Colonic mucosa (tissue), 4 donors: ENCODE data around the gene MTSS2. TPM values are rescaled to one million over a fixed set of nuclear protein-coding genes. Genes with fewer than 3 reads are reported as not detected.
A peak's percentile ranks its signal among the peaks of the same experiment; 100 is the strongest.

ENCODE experiments used
- DNase-seq: peaks from one replicate; pipeline ENCODE4 v3.0.0-alpha.2; 2020
- H3K27ac ChIP-seq: fragments of 200-600 bp; one replicate; pipeline ENCODE4 v1.8.0; 2021
- H3K27me3 ChIP-seq: fragments of 200-600 bp; one replicate; pipeline ENCODE4 v1.8.0; 2021
- H3K36me3 ChIP-seq: fragments of 200-600 bp; one replicate; pipeline ENCODE4 v1.8.0; 2021
- H3K4me1 ChIP-seq: fragments of 200-600 bp; one replicate; pipeline ENCODE4 v1.8.0; 2021; ENCODE audit warnings: mild to moderate bottlenecking
- H3K4me3 ChIP-seq: fragments of 200-600 bp; one replicate; pipeline ENCODE4 v1.8.0; 2021
- H3K9ac ChIP-seq, 2 donors: one replicate each; pipeline ENCODE4 v1.7.0; 2013; ENCODE audit warnings: control low read depth in 2 of 2, low read depth in 2 of 2, low read length in 2 of 2
- H3K9me3 ChIP-seq: fragments of 200-600 bp; one replicate; pipeline ENCODE4 v1.8.0; 2021
- CTCF ChIP-seq: fragments of 200-600 bp; IDR thresholded peaks from one replicate; pipeline ENCODE4 v1.8.0; 2022; ENCODE audit warnings: antibody characterized with exemption, mild to moderate bottlenecking
- intact Hi-C: fragments of 100-400 bp; cut with DNase I; formaldehyde crosslinking; loops from one replicate; pipeline ENCODE4 v1.14.1; 2022
- total RNA-seq, 2 donors: library from RNA; stranded (reverse); fragmentation: NEBNext Ultra II Directional in 1 of 2; extraction: Animal tissue kit (Norgen Biotek cat#: 25700) in 1 of 2; gene quantifications; one replicate each; pipeline ENCODE4 v1.2.1, GENCODE V29; 2021
- donor health status: healthy.
- donor health status: DM: no; HTN: no; CAD: no.
- donor health status: DM: no; HTN: no; CAD: no.

Gene MTSS2
- total RNA-seq, 2 donors from 2014 or later: 15.5 to 25.3 TPM

GRCh38 chr16:70692873-70693671, 7.2 kb upstream of the MTSS2 start:
- peak overlapping the region; percentile 74 for H3K27ac ChIP-seq
- peak overlapping the region in 1 of 2 donors; percentile 19 for H3K9ac ChIP-seq
- no peaks in the 10 kb centered on the region for H3K27me3 ChIP-seq
- no peak for TF ChIP-seq CTCF
- H3K36me3 ChIP-seq: no peaks in the 10 kb centered on the region
- no peak for DNase-seq
- H3K4me3 ChIP-seq: no peak overlapping the region
- peaks cover 31% of the 10 kb centered on the region for H3K4me1 ChIP-seq
- H3K9me3 ChIP-seq: no peaks in the 10 kb centered on the region
- intact Hi-C loops: no loop called here

GRCh38 chr16:70692130-70692872, 6.4 kb upstream of the MTSS2 start:
- intact Hi-C loops: no loop called here

GRCh38 chr16:70691223-70692129, 5.6 kb upstream of the MTSS2 start:
- no peak for TF ChIP-seq CTCF
- Histone ChIP-seq H3K4me1 (peaks cover 31% of the 10 kb centered on the region), H3K9ac (peak overlapping the region; percentile 48 to 61), H3K9me3 (no peaks in the 10 kb centered on the region), H3K27ac (peak overlapping the region; percentile 74), H3K4me3 (no peak overlapping the region), H3K36me3 (no peaks in the 10 kb centered on the region), H3K27me3 (no peaks in the 10 kb centered on the region)
- peak; percentile 58 for DNase-seq
- intact Hi-C loops: no loop called here

More at GRCh38 chr16:70692130-70692872, 6.4 kb upstream of the MTSS2 start:
- H3K4me3 ChIP-seq: no peak overlapping the region
- peaks cover 31% of the 10 kb centered on the region for H3K4me1 ChIP-seq
- no peaks in the 10 kb centered on the region for H3K9me3 ChIP-seq
- H3K27ac ChIP-seq: peak overlapping the region; percentile 74
- no peak for DNase-seq
- H3K27me3 ChIP-seq: no peaks in the 10 kb centered on the region
- no peaks in the 10 kb centered on the region for H3K36me3 ChIP-seq
- peak overlapping the region; percentile 25 to 40 for H3K9ac ChIP-seq
- TF ChIP-seq CTCF: no peak

GRCh38 chr16:70689970-70690891, 4.4 kb upstream of the MTSS2 start:
- TF ChIP-seq CTCF: no peak
- Histone ChIP-seq H3K9me3 (no peaks in the 10 kb centered on the region), H3K4me1 (peaks cover 23% of the 10 kb centered on the region), H3K36me3 (no peaks in the 10 kb centered on the region), H3K27ac (peak overlapping the region; percentile 74), H3K4me3 (no peak overlapping the region), H3K9ac (peak overlapping the region in 1 of 2 donors; percentile 61), H3K27me3 (no peaks in the 10 kb centered on the region)
- peak; percentile 71 for DNase-seq
- intact Hi-C loops: no loop called here
